C4-2B (cell line): ENCODE results near the gene LPXN.

Experiments
- H3K27ac ChIP-seq: fragments of 450-650 bp; 2 replicates; pipeline ENCODE4 v1.5.1; 2017
- CTCF ChIP-seq: fragments of 450-650 bp; conservative IDR thresholded peaks from 2 replicates; pipeline ENCODE4 v1.5.1; 2017; ENCODE audit warnings: mild to moderate bottlenecking
- ZFX ChIP-seq: fragments of 450-650 bp; IDR thresholded peaks from 2 replicates; pipeline ENCODE4 v1.6.1; 2017

Gene LPXN

GRCh38 chr11:58567889-58568512 lies 7.7 kb downstream of the LPXN start:
- TF ChIP-seq CTCF, result peak; percentile 85
- no peak for TF ChIP-seq ZFX
- H3K27ac ChIP-seq, result no peak overlapping the region

GRCh38 chr11:58564231-58564630 lies 11.4 kb downstream of the LPXN start:
- TF ChIP-seq ZFX (no peak), CTCF (no peak)
- H3K27ac ChIP-seq, result no peak overlapping the region

- no peak overlapping the region for H3K27ac ChIP-seq
- TF ChIP-seq CTCF (no peak), ZFX (no peak)
Measured at GRCh38 chr11:58562375-58562800, 13.3 kb downstream of the LPXN start.

GRCh38 chr11:58561394-58562098 lies 14.1 kb downstream of the LPXN start:
- no peak for TF ChIP-seq CTCF
- TF ChIP-seq ZFX, result no peak
- no peak overlapping the region for H3K27ac ChIP-seq

- TF ChIP-seq CTCF (no peak), ZFX (no peak)
- H3K27ac ChIP-seq, result no peak overlapping the region
Measured at GRCh38 chr11:58560842-58561241, 14.8 kb downstream of the LPXN start.

- TF ChIP-seq CTCF, result no peak
- TF ChIP-seq ZFX, result no peak
Measured at GRCh38 chr11:58549644-58550043, 26.0 kb downstream of the LPXN start.

GRCh38 chr11:58546841-58547240 lies 28.8 kb downstream of the LPXN start:
- H3K27ac ChIP-seq, result no peak overlapping the region
- TF ChIP-seq ZFX (no peak), CTCF (no peak)

More at GRCh38 chr11:58549644-58550043, 26.0 kb downstream of the LPXN start:
- no peak overlapping the region for H3K27ac ChIP-seq
